GM19240 (cell line): ENCODE measurements around the gene MVB12B.

Experiments
- DNase-seq: peaks from one replicate; pipeline ENCODE4 v3.0.0; 2011; ENCODE audit warnings: low spot score; ENCODE audit not compliant: insufficient read length

MVB12B gene

GRCh38 chr9:126424511-126424910 is 97.9 kb downstream of the MVB12B start:
- DNase-seq = no peak

DNA sequence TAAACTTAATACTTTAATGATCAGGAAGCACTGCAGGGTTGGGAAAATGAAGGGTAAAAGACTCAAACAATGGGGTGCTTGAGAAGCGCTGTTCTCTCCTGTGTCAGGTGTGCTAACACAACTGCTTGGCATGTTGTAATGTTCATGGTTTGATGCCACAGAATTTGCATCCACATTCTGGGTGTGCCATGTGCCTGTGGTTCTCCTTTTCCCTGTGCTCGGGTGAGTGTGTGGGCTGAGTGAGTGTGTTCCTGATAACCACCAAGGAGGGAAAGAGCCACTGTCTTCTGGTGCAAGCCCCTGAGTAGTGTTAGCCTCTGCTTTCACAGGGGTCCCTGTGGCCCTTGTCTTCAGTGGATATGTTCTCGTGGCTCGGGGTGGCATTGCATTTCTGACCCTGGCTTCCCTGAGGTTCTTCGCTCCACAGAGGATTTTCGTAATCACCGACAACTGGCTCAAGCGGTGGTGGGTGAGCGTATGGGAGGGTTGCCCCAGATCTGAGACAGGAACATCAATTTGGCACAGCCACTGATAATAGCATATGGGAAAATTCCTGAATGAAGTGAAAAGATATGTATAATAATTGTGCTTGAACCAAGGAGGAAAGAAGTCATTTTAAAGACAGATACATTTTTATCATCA is 102.0 kb downstream of the MVB12B start:
- DNase-seq = no peak

DNA sequence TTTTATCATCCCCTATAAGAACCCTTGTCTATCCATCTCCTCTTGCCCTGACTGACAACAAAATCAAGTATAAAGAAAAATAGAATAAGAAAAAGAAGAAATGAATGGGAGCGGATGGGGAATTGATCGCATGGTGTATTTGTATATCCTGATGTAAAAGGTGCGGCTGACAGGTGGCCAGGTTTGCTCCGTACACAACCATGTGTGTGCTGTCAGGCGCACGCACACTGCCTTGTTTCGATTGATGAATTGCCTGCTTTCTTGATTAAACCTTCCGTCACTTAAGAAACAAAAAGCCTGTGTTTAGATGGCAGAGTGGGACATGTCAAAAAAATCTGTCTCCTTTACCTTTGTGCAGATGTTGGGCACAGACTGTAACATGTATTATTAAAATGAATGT is 102.6 kb downstream of the MVB12B start:
- DNase-seq = no peak

DNA sequence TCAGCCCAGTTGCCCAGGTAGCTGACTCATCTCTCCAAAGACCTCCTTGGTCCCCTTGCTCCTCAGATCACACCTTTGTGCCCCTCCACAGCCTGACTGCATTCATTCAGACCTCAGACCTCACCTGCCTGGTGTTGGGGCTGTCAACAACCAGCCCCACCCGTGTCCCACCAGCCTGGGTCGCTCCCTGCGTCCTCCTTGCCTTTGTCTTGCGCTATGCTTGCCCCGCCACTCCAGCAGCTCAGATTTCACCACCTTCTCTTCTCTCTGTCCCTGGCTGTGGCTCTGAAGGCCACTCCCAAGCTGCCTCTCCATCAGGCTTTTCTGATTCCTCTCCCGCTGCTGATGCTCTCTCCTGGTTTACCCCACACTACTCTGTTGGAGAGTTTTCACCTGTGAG is 103.5 kb downstream of the MVB12B start:
- DNase-seq = no peak

- DNase-seq = no peak
These were observed 104.6 kb downstream of the MVB12B start for GRCh38 chr9:126431077-126431742.

- no peak for DNase-seq
These were observed 106.0 kb downstream of the MVB12B start for GRCh38 chr9:126432659-126433058.

- DNase-seq = no peak
These were observed 108.5 kb downstream of the MVB12B start for GRCh38 chr9:126435105-126435504.

DNA sequence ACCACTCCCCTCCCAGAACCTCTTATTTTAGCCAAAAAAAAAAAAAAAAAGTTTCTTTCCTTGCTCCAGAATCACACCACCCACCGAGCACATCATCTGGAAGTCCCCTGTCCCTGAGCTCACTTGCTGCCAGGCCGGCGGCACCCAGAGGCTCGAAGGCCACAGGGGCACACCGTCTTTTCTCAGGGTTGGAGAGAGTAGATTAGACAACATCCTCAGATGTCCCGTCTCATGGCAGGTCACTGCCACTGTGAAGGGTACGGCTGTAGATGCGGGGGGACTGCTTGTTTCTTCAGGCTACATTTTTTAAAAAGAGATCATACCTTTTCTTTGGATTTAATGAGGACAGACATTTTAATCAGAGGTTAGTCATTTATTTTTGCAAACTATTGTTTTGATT is 109.0 kb downstream of the MVB12B start:
- DNase-seq = no peak

DNA sequence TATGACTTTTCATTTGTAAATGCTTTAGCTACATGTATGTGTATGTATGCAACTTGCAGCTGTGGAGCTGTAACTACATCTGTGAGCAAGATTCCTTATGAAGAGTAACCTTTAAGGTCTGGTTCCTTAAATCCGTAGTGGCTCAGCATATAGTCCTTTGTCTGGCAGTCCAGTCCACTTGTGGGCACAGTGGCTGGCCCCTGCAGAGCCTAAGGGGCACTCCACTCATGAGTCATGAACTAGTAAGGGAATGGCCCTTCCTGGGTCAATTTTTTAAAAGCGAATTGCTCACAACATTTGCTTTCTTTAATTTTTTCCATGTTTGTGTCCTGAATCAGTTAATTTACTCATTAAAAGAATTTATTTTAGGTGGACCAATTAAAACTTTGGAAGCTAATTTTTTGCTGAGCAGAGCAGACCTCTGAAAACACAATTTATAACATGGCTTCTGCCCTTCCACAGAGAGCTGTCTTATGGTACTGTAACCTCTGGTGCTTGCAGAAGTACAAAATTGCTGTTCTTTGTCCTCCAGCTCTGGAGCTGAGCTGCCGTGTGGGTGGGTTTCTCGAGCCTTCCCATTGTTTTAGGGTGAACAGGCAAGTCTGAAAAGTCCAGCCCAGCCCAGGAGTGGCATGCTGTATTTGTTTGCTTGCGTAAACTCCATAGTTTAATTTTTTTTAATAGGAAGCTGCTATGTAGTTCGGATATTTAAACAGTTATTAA is 110.1 kb downstream of the MVB12B start:
- no peak for DNase-seq

GRCh38 chr9:126437268-126437666 is 110.6 kb downstream of the MVB12B start:
- no peak for DNase-seq

GRCh38 chr9:126437701-126438100 is 111.1 kb downstream of the MVB12B start:
- no peak for DNase-seq

- DNase-seq = no peak
These were observed 112.2 kb downstream of the MVB12B start for GRCh38 chr9:126438741-126439401.

DNA sequence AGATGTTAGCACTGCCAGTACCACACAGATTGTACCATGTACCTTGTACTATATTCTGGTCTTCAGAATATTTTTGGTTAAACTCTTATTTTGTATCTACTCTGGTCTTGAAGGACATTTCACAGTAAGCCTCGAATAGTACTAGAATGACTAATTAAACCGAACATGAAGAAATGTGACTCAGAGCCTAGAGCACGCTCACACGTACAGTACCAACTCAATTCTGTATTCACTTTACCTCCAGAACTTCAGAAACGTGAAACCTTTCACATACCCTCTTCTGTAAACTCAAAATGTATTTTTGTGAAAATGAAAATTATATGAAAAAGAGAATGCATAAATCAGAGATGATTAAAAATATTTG is 112.8 kb downstream of the MVB12B start:
- no peak for DNase-seq

- DNase-seq = no peak
These were observed 113.4 kb downstream of the MVB12B start for GRCh38 chr9:126439883-126440653.

DNA sequence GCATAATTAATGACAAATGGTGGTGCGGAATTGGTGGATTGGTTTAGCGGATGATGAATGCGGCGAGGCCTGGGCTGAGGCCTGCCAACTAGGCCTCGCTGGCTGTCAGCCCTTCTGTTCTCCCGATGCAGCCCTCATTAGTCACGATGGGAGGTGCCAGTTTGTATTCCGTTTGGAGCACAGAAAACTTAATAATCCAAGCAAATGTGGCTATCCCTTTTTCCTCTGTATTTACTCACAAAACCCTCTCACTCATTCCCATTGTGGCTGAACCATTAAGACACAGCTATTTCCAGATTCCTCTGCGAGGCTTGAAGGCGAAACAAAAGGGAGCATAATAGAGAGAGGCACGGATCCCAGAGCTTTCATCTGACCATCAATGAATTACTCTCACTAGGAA is 114.3 kb downstream of the MVB12B start:
- no peak for DNase-seq

GRCh38 chr9:126442636-126443035 is 116.0 kb downstream of the MVB12B start:
- no peak for DNase-seq

GRCh38 chr9:126443144-126443543 is 116.5 kb downstream of the MVB12B start:
- DNase-seq = no peak

DNA sequence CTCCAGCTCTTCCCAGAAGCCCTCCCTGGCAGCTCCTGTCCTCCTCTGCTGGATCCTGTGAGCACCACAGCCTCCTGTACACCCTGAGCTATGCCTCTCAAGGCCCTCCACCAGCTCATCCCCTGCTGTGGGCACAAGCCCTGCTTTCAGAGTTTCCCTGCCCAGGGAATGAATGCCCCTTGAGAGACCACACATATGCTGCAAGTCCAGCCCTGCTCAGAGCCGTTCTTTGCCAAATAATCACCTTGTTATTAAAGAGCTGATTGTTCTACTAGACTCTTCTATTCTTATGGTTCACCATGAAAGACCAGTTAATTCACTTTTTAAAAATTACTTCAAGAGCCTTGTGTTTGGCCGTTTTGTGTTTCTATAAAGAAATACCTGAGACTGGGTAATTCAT is 121.5 kb downstream of the MVB12B start:
- DNase-seq = no peak

DNA sequence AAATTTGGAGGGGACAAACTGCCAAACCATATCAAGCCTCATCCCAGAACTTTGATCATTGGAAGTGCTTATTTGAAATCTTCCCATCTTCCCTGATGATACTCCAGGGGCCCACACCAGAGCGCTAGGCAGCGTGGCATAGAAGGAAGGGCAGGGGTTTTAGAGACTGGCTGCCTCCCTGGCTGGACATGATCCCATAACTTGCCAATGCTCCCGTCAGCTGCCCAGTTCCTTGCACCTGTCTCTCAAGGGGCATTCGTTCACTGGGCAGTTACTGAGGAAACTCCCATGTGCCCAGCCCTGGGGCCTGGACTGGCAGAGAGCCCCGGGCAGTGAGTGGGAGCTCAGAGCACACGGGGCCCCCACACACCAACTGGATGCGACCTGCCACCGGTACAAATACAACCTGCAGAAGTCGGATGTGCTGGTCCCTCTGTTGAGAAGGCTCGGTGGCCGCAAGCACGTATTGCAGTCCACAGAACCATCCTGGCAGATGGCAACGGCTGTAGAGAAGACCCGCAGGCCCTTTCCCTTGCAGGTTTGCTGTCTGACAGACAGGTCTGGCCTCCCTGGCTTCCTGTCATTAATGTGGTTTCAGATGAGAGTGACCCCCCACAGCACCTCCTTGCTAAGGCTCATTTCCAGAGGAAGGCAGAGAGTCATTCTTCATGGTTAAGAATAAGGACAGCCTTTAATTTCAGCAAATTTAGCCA is 122.4 kb downstream of the MVB12B start:
- DNase-seq = no peak

DNA sequence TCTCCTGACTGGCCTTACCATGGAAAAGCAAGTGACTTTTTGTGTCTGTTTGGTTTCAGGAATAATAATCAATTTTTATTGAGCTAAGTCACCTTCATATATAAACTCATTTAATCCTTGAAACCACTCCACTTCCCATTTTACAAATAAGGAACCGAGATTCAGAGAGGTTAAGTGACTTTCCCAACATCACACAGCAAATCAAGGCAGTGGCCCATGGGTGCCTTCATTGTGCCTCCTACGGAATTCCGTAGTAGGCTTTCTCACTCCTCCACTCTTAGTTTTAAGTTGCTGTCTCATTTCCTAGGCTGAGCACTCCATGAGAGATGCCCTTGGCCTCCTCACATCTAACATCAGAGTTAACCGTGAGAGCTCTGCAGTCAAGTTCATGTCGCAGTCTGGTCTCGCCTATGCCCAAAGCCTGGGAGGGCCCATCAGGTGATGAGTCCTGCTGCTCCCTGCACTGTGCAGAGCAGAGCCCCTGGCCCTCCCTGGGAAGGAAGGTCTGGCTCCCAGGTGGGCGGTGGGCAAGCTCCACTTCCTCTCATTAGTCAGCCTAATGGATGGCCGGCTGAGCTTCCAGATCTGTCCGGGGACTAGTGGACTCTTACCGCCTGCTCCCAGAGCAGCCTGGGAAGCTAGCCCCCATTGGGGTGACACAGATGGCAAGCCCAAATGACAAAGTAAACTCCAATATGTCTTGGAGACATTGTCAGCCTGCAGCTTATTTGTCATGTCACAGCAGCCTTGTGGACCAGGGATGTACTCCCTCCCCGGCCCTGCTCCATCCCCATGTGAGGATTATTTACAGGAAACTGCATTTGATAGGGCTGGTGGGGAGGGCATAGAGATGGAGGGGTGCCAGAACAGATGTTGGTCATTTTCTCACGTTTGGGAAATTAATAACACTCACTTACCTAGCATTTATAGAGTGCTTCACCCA is 123.4 kb downstream of the MVB12B start:
- no peak for DNase-seq
